SIG-M5 treated with dmso at 0.1 percent for 504 hours (cell line): ENCODE results near the gene S1PR2.
"Not testable (repeated sequence)": the region's sequence is repeated elsewhere in the genome, so short reads cannot be mapped to it uniquely, and the experiment has no call there.

Experiments
- DNase-seq: peaks from one replicate; lab custom pipeline; 2025; ENCODE audit not compliant: unreplicated experiment; lab: John Stamatoyannopoulos, UW

The S1PR2 gene

DNA sequence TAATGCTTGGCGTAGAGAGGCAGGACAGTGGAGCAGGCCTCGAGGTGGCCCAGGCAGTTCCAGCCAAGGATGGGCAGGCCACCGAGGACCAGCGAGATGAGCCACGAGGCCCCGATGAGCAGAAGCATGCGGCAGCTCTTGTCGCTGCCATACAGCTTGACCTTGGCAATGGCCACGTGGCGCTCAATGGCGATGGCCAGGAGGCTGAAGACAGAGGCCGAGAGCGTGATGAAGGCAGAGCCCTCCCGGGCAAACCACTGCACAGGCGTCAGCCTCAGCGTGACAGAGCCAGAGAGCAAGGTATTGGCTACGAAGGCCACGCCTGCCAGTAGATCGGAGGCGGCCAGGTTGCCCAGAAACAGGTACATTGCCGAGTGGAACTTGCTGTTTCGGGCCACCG lies 6.8 kb downstream of the S1PR2 start:
- DNase-seq, result no peak

DNA sequence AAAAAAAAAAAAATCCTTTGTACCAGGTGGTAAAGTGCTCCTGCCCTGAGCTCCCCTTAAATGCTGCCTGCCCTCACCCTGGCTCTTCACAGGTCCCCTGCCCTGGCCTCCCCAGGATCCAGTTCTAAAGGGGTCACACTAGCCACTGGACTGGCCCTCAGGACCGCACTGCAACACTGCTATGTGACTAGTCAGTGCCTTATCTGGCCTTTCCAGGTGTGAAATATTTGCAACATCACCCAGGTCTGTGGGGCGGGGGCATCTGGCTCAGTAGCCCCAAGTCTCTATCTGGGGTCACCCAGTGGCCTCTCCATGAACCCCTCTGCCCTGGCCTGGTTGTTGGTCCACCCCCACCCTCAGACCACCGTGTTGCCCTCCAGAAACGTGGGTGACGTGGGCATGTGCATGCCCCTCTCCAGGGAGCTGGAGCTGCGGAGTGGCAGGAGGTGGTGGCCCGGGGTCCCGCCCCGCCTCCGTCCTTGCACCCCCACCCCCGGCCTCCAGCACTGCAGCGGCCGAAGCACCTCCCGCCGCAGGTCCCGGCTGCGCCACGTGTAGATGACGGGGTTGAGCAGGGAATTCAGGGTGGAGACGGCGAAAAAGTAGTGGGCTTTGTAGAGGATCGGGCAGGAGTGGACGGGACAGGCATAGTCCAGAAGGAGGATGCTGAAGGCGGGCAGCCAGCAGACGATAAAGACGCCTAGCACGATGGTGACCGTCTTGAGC lies 7.5 kb downstream of the S1PR2 start:
- no peak for DNase-seq

DNA sequence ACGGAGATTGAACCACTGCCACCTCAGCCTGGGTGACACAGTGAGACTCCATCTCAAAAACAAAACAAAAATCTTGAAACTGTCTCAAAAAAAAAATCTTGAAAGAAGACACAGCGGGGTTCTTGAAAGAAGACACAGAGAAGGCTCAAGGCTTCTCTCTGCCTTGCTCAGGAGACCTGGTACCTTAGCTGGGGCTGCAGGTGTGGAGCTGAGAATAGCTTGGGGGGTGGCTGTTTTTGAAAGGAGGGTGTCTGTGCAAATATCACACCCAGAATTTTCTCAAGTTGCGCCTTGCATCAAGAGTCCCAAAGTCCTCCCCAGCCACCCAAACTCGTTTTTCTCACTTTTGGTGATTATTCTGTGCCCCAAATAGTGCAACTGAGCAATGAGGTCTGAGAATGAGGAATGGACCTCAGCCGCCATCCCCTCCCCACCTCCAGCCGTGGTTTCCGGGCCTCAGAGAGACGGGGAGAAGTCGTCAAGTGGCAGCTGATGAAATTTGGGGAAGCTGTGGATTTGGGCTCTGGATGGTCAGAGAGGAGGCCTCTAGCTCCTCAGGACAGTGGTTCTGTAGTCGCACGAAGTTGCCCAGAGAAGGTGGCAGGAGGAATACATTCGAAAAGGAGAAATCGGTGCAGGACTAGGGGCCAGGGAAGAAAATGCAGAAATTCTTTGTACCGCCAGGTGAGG lies 8.8 kb downstream of the S1PR2 start:
- DNase-seq, result no peak

DNA sequence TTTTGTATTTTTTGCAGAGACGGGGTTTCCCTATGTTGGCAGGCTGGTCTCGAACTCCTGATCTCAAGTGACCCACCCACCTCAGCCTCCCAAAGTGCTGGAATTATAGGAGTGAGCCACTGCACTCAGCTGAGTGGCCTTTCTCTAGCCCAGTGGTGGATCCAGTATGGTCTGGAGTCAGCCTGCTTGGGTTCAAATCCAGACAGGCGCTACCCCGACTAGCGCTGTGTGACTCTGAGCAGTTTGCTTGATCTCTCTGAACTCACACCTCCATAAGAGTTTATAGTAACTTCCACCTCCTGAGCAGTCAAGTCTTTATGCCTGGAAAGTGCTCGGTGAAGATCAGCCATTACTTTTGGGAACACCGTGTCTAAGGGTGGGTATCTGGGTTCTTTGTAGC lies 10.4 kb downstream of the S1PR2 start:
- no peak for DNase-seq

DNA sequence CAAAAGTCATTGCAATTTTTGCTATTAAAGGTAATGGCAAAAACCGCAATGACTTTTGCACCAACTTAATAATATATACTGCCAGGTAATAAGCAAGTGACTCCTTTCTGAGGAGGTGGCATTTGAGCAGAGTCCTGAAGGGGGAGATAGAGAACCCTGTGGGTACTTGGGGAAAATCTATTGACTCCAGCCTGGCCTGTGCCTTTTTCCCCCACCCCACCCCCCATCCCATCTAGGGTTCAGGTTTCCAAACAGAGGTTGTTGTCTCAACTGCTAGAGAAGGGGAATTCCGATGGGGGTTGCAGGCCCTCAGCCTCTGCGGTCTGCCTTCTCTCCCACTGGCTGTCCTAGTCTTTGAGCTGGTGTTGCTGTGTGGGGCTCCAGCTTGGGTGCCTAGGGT lies 11.5 kb downstream of the S1PR2 start:
- DNase-seq, result peak; percentile 41

DNA sequence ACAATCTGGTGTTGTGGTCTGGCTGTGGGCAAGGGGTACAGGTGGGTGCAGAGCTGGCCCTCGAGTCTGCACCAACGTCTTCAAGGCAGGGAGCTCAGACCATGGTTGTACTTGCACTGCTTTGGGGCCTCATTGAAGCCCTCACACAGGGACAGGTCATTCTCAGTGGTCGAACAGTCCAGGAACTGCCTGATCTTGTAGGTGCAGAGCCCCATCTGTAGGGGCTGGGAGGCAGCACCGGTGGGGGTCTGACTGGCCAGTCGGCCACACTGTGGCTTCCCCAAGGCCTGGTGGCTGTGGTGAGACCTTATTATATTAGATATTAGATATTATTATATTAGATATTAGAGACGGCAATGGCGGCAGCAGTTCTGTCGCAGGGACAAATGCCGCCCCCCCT lies 14.0 kb downstream of the S1PR2 start:
- DNase-seq, result no peak

DNA sequence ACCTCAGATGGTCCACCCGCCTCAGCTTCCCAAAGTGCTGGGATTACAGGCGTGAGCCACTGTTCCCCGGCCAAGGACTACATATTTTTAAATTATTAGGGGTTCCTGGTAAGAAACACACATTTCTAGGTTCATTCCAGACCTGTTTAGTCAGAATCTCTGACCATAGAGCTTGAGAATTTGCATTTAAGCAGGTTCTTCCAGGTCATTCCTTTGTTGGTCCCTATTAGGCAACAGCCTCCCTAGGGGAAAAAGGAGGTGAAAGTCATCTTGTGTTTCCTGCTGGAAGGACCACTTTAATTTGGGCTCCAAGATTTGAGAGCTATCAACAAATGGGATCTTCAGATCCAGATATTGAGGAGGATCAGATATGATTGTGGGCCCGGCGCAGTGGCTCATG lies 16.3 kb downstream of the S1PR2 start:
- DNase-seq, result peak; percentile 27

DNA sequence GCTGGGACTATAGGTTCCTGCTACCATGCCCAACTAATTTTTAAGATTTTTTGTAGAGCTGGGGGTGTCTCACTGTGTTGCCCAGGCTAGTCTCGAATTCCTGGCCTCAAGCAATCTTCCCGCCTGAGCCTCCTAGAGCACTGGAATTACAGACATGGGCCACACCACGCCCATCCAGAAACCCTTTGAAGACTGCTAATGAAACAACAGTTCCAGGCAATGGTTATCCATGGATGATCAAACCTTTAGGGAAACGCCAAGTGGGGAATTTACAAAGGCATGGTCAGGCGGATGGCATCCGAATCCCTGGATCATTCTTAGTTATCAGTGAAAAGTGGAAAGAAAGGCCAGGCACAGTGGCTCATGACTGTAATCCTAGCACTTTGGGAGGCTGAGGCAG lies 19.4 kb downstream of the S1PR2 start:
- no peak for DNase-seq

DNA sequence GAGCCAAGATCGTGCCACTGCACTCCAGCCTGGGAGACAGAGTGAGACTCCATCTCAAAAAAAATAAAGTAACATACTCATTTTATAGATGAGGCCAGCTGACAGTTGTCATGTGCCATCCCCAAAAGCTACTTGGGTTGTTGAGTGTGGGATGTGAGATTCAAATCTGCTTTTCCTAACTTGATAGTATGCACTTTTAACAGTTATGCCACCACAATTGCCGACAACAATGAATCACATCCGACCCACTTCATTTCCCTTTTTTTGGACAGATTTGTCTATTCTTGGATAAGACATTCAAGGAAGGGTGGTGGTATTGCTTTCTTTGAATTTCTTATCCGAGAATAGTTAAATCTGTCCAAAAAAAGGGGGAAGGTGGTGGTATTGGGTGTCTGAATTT lies 20.1 kb downstream of the S1PR2 start:
- no peak for DNase-seq

DNA sequence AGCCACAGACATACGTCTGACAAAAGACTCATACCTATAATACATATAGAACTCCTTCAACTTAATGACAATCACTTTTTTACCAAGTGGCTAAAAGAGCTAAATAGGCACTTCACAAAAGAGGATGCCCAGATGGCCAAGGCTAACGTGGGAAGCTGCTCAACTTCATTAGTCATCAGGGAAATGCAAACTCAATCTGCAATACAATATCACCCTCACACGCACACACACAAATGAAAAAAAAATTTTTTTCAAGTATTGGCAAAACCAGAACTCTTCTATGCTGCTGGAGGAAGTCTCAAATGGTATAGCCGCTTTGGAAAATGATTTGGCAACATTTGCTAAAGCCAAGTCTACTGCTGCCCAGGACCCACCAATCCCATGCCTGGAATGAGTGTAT lies 21.8 kb downstream of the S1PR2 start:
- DNase-seq, result no peak

DNA sequence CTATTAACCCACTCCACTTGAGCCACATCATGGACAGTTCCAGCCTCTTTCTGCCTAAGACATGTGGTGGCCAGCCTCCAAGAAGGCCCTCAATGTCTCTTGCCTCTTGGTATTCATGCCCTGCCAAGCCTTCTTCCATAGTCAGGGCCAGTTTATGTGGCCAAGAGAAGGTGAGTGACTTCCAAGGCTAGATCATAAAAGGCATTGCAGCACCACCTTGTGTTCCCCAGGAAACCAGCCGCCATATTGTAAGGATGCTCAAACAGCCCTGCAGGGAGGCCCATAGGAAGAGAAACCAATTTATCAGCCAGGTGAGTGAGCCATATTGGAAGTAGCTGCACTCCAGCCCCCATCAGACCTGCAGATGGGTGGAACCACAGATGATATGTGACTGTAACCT lies 24.1 kb downstream of the S1PR2 start:
- DNase-seq, result no peak

DNA sequence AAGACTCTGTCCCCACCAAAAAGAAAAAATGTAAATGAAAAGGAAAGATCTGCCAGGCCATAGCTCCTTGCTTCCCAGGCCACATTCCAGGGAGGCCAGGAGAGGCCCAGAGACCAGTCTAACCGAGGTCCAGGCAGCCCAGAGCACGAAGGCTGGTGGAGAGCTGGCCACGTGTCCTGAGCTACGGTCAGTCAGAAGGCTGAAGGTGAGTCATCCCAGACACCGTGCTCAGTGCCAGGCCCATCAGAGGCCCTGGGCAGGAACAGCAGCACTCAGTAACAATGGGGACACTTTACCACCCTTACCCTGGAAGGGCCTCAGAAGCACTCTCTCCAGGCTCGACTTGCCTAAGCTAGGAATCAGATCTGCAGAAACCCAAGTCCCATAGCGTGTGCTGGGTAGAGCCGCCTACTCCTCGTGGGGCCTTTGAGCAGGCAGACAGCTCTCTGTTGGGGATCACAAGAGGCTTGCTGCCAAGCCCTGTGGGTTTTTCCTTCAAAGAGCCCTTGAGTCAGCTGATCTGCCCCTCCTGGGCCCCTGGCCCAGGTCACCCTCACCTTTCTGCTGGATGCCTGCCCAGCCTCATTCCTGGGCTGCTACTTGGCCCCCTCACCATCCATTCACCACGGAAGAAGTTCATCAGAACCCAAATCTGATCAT lies 24.8 kb downstream of the S1PR2 start:
- no peak for DNase-seq

DNA sequence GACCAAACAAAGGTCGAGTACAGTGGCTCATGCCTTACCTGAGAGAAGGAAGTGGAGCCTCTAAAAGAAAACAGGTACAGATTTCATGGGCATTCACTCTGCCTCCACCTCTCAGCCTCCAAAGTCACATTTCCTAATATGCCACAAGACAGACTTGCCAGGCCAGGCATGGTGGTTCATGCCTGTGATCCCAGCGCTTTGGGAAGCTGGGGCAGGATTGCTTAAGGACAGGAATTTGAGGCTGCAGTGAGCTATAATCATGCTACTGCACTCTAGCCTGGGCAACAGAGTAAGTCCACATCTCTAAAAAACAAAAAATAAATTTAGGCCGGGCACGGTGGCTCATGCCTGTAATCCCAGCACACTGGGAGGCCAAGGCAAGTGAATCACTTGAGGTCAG lies 25.5 kb downstream of the S1PR2 start:
- DNase-seq, result no peak

DNA sequence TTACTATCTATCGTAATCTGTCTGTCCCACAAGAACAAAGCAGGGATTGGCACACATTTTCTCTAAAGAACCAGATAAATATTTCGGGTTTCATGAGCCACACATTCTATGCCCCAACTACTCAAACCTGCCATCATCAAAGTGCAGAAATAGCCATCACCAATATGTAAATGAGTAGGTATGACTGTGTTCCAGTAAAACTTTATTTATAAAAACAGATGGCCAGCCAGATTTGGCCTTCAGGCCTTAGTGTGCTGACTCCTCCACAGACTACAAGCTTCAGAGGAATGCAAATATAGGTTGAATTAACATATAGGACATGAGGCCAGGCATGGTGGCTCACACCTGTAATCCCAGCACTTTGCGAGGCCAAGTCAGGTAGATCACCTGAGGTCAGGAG lies 27.4 kb downstream of the S1PR2 start:
- no peak for DNase-seq

DNA sequence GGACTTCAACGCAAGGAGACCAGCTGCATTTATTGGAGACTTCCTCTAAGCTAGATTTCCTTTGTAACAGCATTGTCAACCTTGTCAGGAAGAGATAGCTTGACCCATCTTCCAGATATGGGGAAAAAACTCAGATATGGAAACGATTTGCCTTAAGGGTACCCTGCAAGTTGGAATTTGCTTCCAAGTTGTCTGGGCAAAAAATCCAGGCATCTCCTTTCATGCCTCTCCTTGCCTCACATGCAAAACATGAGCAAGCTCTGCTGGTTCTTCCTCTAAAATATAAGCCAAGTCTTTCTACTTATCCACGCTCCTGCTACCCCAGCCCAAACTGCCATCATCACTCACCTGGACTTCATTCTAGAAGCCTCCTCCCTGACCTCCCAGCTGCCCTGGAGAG lies 30.0 kb downstream of the S1PR2 start:
- no peak for DNase-seq

DNA sequence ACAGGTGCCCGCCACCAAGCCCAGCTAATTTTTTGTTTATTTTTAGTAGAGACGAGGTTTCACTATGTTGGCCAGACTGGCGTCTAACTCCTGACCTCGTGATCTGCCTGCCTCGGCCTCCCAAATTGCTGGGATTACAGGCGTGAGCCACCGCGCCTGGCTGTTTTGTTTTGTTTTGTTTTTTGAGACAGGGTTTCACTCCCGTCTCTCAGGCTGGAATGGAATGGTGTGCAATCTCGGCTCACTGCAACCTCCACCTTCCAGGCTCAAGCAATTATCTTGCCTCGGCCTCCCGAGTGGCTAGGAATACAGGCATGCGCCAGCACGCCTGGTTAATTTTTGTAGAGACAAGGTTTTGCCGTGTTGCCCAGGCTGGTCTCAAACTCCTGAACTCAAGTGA lies 31.0 kb downstream of the S1PR2 start:
- DNase-seq, result not testable (repeated sequence)

DNA sequence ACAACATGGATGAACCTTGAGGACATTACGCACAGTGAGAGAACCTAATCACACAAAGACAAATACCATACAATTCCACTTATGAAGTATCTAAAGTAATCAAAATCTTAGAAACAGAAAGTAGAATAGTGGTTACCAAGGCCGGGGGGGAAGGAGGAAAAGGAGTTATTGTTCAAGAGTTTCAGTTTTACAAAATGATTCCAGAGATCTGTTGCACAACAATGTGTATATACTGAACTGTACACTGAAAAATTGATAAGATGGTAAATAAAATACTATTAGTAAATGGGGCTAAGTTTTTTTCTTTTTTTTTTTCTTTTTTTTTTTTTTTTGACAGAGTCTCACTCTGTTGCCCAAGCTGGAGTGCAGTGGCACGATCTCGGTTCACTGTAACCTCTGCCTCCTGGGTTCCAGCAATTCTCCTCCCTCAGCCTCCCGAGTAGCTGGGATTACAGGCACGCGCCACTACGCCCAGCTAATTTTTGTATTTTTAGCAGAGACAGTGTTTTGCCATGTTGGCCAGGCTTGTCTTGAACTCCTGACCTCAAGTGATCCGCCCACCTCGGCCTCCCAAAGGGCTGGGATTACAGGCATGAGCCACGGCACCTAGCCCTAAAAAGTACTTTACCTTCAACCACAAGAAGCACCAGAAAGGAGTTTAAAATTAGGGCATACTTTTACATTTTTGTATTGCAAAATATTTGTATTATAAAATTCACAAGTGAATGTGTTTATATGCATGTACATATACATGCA lies 32.1 kb downstream of the S1PR2 start:
- peak; percentile 76 for DNase-seq

DNA sequence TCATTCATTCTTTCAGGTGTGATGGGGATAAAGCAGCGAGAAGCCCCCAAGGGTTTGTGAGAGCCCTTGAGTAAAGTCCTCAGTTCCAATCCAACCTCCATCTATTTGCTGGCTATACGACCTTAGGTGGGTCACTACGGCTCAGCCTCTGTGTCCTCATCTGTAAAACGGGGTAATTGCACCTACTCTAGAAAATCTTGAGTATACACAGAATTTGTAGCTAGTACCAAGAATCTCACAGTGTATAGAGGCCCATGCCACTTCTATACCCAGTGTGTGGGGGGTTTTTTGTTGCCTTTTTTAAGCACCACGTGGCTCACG lies 36.0 kb downstream of the S1PR2 start:
- no peak for DNase-seq

DNA sequence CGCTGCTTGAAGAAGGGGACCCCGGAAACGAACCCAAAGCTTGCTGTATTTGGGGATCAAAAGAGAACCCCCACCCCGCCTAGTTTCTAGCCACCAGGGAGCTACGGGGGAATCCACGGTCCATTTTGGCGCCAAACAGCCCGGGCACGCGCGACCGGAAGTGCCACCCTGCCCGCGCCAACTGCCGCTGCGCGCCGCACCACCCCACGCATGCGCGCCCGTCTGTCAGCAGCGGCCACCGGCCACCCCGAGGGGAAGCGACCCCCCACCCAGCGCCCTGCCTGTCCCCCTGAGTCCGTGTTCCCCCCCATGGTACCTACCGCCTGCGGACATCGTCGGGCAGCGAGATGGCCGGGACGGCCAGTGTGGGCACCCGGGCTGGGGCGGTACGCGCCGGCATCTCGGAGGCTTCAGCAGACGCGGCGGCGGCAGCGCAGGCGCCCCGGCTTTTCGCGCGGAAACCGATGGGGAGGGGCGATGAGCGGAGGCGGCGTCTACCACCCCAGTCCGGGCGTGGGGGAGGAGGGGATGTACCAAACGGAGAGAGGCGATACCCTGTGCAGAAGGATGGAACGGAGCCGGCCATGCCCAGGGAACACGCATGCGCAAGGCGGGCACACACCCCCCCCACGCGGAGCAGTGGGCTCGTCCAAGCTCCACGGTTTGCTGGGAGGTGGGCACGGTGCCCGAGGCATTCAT lies 36.5 kb downstream of the S1PR2 start, which contains the start of gene DNMT1:
DNMT1 (minus strand) TSS at position 454 of the 699 bp plus-strand sequence; CDS start at position 400, 54 bp downstream.
- DNase-seq, result peak; percentile 93

DNA sequence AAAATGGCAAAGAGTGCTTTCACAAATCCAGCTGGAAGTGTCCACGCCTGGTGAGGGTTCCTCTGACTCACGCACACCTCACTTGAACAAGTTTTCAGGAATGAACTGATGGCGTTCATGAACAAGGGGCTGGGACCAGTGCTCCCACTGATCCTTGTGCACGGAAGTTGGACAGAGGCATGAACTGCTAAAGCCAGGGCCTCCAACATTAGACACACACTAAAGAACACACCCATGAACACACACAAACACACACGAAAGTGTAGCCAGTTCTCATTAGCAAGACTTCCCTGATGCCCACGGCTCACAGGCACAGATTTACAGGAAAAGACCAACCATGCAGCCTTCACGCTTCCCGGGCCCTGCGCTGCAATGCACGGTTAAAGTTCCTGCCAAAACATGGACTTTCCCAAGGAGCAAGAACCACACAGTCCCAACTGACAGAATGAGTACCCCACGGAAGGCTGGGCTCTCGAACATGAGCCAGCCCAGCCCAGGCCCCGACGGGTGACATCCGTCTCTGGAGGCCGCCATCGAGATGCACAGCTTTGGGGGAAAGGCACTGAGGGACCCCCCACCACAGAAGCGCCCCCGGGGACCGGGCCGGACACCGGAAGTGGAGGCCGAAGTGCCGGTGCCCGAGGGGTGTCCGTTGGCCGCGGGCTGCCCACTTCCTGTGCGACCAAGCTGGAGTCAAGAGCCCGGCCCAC lies 37.2 kb downstream of the S1PR2 start:
- DNase-seq, result no peak
